22Rv1 (cell line): ENCODE data around the gene SPRR3.
A peak's percentile ranks its signal among the peaks of the same experiment; 100 is the strongest.

Source experiments
- H3K27ac ChIP-seq: fragments of 450-650 bp; 2 replicates; pipeline ENCODE4 v1.5.1; 2017
- CTCF ChIP-seq: fragments of 450-650 bp; IDR thresholded peaks from 2 replicates; pipeline ENCODE4 v1.5.1; 2017; ENCODE audit warnings: mild to moderate bottlenecking
- ZFX ChIP-seq: fragments of 450-650 bp; IDR thresholded peaks from 2 replicates; pipeline ENCODE4 v1.6.1; 2017; ENCODE audit warnings: antibody characterized with exemption, borderline replicate concordance

Gene SPRR3

GRCh38 chr1:153001382-153001781 lies at the start of gene SPRR3:
TSS of gene SPRR3 (plus strand) at chr1:153001749. CDS start at chr1:153003021, 1,272 bp downstream.
- TF ChIP-seq CTCF = no peak
- no peak within 1 kb of the TSS for H3K27ac ChIP-seq

- TF ChIP-seq ZFX = no peak
- TF ChIP-seq CTCF = no peak
- no peak overlapping the region for H3K27ac ChIP-seq
These were observed 47.8 kb upstream of the SPRR3 start for GRCh38 chr1:152953761-152954160.

- TF ChIP-seq ZFX (no peak), CTCF (no peak)
- H3K27ac ChIP-seq = no peak overlapping the region
These were observed 47.1 kb upstream of the SPRR3 start for GRCh38 chr1:152954436-152954835.

- TF ChIP-seq CTCF (no peak), ZFX (no peak)
- H3K27ac ChIP-seq = no peak overlapping the region
These were observed 44.0 kb upstream of the SPRR3 start for GRCh38 chr1:152957561-152957960.

GRCh38 chr1:152959273-152959672 lies 42.3 kb upstream of the SPRR3 start:
- TF ChIP-seq CTCF = no peak
- TF ChIP-seq ZFX = no peak
- no peak overlapping the region for H3K27ac ChIP-seq

- H3K27ac ChIP-seq = no peak overlapping the region
- no peak for TF ChIP-seq CTCF
- no peak for TF ChIP-seq ZFX
These were observed 41.6 kb upstream of the SPRR3 start for GRCh38 chr1:152959801-152960451.

GRCh38 chr1:152960452-152961044 lies 41.0 kb upstream of the SPRR3 start:
- H3K27ac ChIP-seq = no peak overlapping the region
- peak; percentile 64 for TF ChIP-seq CTCF
- no peak for TF ChIP-seq ZFX
